Mesenchymal stem cell (in vitro differentiated cells and primary cell): ENCODE results near the gene DMRT2.

Source experiments
- DNase-seq: peaks from one replicate; pipeline ENCODE4 v3.0.0-alpha.2; 2013
- H2AFZ ChIP-seq: one replicate; pipeline ENCODE4 v1.6.1; 2013; ENCODE audit warnings: low read depth, mild to moderate bottlenecking, control low read depth, inconsistent platforms, low read length, moderate library complexity
- H2AK5ac ChIP-seq: 2 replicates; pipeline ENCODE4 v1.6.1; 2013; ENCODE audit warnings: low read length, moderate library complexity, mild to moderate bottlenecking, inconsistent platforms; ENCODE audit not compliant: severe bottlenecking
- H2BK120ac ChIP-seq: one replicate; pipeline ENCODE4 v1.6.1; 2013; ENCODE audit warnings: low read depth, mild to moderate bottlenecking, inconsistent platforms, low read length, moderate library complexity
- H2BK12ac ChIP-seq, 2 experiments: one replicate each; pipeline ENCODE4 v1.6.1; 2013; ENCODE audit warnings: inconsistent platforms in 2 of 2, low read length in 2 of 2, mild to moderate bottlenecking in 2 of 2, moderate library complexity in 2 of 2, control low read depth in 1 of 2
- H2BK15ac ChIP-seq: one replicate; pipeline ENCODE4 v1.6.1; 2013; ENCODE audit warnings: mild to moderate bottlenecking, low read depth, inconsistent platforms; ENCODE audit not compliant: poor library complexity, severe bottlenecking
- H2BK5ac ChIP-seq: 2 replicates; pipeline ENCODE4 v1.6.1; 2013; ENCODE audit warnings: low read depth, mild to moderate bottlenecking, low read length, control low read depth, inconsistent platforms; ENCODE audit not compliant: poor library complexity, severe bottlenecking
- H3K14ac ChIP-seq, 2 experiments: one replicate each; pipeline ENCODE4 v1.6.1; 2013; ENCODE audit warnings: inconsistent platforms in 2 of 2, low read length in 2 of 2, control low read depth in 1 of 2, mild to moderate bottlenecking in 1 of 2, moderate library complexity in 1 of 2
- H3K18ac ChIP-seq, 2 experiments: one replicate each; pipeline ENCODE4 v1.6.1; 2013; ENCODE audit warnings: inconsistent platforms in 2 of 2, low read length in 2 of 2, control low read depth in 1 of 2, low read depth in 1 of 2, mild to moderate bottlenecking in 1 of 2
- H3K23ac ChIP-seq, 2 experiments: one replicate each; pipeline ENCODE4 v1.6.1; 2013; ENCODE audit warnings: inconsistent platforms in 2 of 2, low read length in 2 of 2, mild to moderate bottlenecking in 2 of 2, moderate library complexity in 2 of 2, control low read depth in 1 of 2
- H3K27ac ChIP-seq: 2 replicates; pipeline ENCODE4 v1.5.1; 2013; ENCODE audit warnings: mild to moderate bottlenecking, moderate library complexity, low read length, control low read depth, inconsistent platforms; ENCODE audit not compliant: poor library complexity, severe bottlenecking
- H3K27me3 ChIP-seq, 2 experiments: 2 replicates each; pipeline versions ENCODE4 v1.6.1 to v1.7.0; 2013; ENCODE audit warnings: low read length in 2 of 2, mild to moderate bottlenecking in 2 of 2, moderate library complexity in 2 of 2, control low read depth in 1 of 2, inconsistent platforms in 1 of 2; ENCODE audit not compliant: control insufficient read depth in 1 of 2, insufficient read depth in 1 of 2
- H3K36me3 ChIP-seq, 2 experiments: 2 replicates each; pipeline versions ENCODE4 v1.6.1 to v1.7.0; 2013; ENCODE audit warnings: low read length in 2 of 2, control low read depth in 1 of 2, inconsistent platforms in 1 of 2, low read depth in 1 of 2, mild to moderate bottlenecking in 1 of 2; ENCODE audit not compliant: insufficient read depth in 2 of 2, control insufficient read depth in 1 of 2
- H3K4ac ChIP-seq, 2 experiments: one replicate each; pipeline ENCODE4 v1.6.1; 2013; ENCODE audit warnings: inconsistent platforms in 2 of 2, low read length in 2 of 2, mild to moderate bottlenecking in 2 of 2, moderate library complexity in 2 of 2, control low read depth in 1 of 2, low read depth in 1 of 2
- H3K4me1 ChIP-seq: 2 replicates; pipeline ENCODE4 v1.6.1; 2013; ENCODE audit warnings: low read depth, low read length, control low read depth; ENCODE audit not compliant: control insufficient read depth, insufficient read depth
- H3K4me2 ChIP-seq: 2 replicates; pipeline ENCODE4 v1.6.1; 2013; ENCODE audit warnings: low read length, mild to moderate bottlenecking, inconsistent platforms; ENCODE audit not compliant: poor library complexity, severe bottlenecking
- H3K4me3 ChIP-seq, 2 experiments: 2 replicates each; pipeline versions ENCODE4 v1.5.1 to v1.7.0; 2013; ENCODE audit warnings: low read length in 2 of 2, mild to moderate bottlenecking in 2 of 2, control low read depth in 1 of 2, low read depth in 1 of 2; ENCODE audit not compliant: insufficient read depth in 1 of 2
- H3K79me1 ChIP-seq: replicated peaks from 2 replicates; pipeline ENCODE4 v1.6.1; 2013; ENCODE audit warnings: mild to moderate bottlenecking, control low read depth, low read length, inconsistent platforms; ENCODE audit not compliant: poor library complexity, severe bottlenecking
- H3K9ac ChIP-seq: 2 replicates; pipeline ENCODE4 v1.7.0; 2013; ENCODE audit warnings: mild to moderate bottlenecking, low read length, moderate library complexity
- H3K9me3 ChIP-seq: 2 replicates; pipeline ENCODE4 v1.7.0; 2013; ENCODE audit warnings: mild to moderate bottlenecking, low read length; ENCODE audit not compliant: control insufficient read depth
- H4K8ac ChIP-seq: one replicate; pipeline ENCODE4 v1.6.1; 2013; ENCODE audit warnings: inconsistent platforms, mild to moderate bottlenecking, low read length, moderate library complexity
- H4K91ac ChIP-seq: one replicate; pipeline ENCODE4 v1.6.1; 2013; ENCODE audit warnings: mild to moderate bottlenecking, low read length, inconsistent platforms
- WGBS: methylation state at CpG from one replicate; pipeline ENCODE4 v1.1.7; 2013; ENCODE audit warnings: mixed read lengths; 5-methylcytosine and 5-hydroxymethylcytosine counted together

DMRT2 gene

DNA sequence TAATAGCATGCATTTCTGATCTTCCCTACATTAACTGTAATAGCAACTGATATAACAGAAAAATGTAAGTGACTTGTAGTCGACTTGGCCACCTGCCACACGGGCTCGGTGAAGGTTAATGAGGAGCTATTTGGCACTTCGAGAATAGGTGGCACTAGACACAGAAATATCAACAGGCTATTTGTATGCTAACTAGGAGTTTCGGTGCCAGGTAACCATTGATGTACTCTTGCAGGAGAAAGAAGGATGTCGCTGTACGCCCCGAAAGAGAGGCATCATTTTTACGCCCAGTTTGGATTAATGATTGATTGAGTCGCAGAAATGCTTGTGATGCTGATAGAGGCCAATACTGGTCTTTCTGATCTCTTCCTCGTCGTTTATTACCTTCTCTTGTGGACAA is 516 bp upstream of the DMRT2 start:
- no peak overlapping the region for H2AK5ac ChIP-seq
- H3K14ac ChIP-seq = no peak overlapping the region
- H4K8ac ChIP-seq = no peak overlapping the region
- no peaks in the 10 kb centered on the region for H3K36me3 ChIP-seq
- H3K27ac ChIP-seq = no peak overlapping the region
- no peaks in the 10 kb centered on the region for H3K79me1 ChIP-seq
- no peak overlapping the region for H2BK15ac ChIP-seq
- no peak overlapping the region for H2BK120ac ChIP-seq
- H2BK5ac ChIP-seq = no peak overlapping the region
- H3K23ac ChIP-seq = no peak overlapping the region
- H3K18ac ChIP-seq = no peak overlapping the region
- no peaks in the 10 kb centered on the region for H3K9me3 ChIP-seq
- WGBS = 77% methylated on average over 12 of the region's 12 CpGs
- no peaks in the 10 kb centered on the region for H3K27me3 ChIP-seq
- no peak overlapping the region for H4K91ac ChIP-seq
- DNase-seq = no peak
- H3K4me2 ChIP-seq = no peak overlapping the region
- peaks cover 7% of the 10 kb centered on the region for H3K4me1 ChIP-seq
- H3K4me3 ChIP-seq = peak overlapping the region in 1 of 2 experiments; percentile 79
- no peak overlapping the region for H2BK12ac ChIP-seq
- no peak overlapping the region for H3K9ac ChIP-seq
- H2AFZ ChIP-seq = no peak overlapping the region
- no peak overlapping the region for H3K4ac ChIP-seq

DNA sequence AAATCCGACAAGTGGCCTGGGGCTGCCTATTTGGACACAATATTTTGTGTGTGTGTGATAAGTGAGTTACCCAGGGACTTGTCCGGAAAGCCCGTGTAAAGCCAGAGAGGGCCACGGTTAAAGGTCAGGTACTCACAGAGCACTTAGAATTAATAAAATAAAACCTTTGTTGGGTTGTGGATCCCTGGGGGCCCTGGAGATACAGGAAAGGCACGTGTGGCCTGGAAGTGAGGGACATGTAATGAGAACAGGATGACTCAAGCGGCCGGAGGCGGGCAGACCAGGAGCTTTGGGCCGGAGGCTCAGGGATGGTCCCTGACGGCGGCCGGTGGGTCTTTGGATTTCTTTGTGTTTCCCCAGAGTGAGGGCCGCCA is 1.0 kb downstream of the DMRT2 start:
- H3K23ac ChIP-seq = no peak overlapping the region
- H2BK5ac ChIP-seq = no peak overlapping the region
- H3K9ac ChIP-seq = peak overlapping the region; percentile 73
- no peak overlapping the region for H4K8ac ChIP-seq
- H3K27ac ChIP-seq = no peak overlapping the region
- H4K91ac ChIP-seq = no peak overlapping the region
- peaks cover 0 to under 1% of the 10 kb centered on the region in 2 experiments for H3K36me3 ChIP-seq
- H2AK5ac ChIP-seq = no peak overlapping the region
- peak overlapping the region in 1 of 2 experiments; percentile 79 for H3K4me3 ChIP-seq
- no peak overlapping the region for H2BK12ac ChIP-seq
- no peak overlapping the region for H3K14ac ChIP-seq
- H3K9me3 ChIP-seq = no peaks in the 10 kb centered on the region
- no peak for DNase-seq
- no peaks in the 10 kb centered on the region for H3K27me3 ChIP-seq
- H2BK120ac ChIP-seq = no peak overlapping the region
- 58% methylated on average over 12 of the region's 13 CpGs for WGBS
- H3K4me2 ChIP-seq = no peak overlapping the region
- no peaks in the 10 kb centered on the region for H3K79me1 ChIP-seq
- no peak overlapping the region for H3K18ac ChIP-seq
- no peak overlapping the region for H2AFZ ChIP-seq
- peaks cover 7% of the 10 kb centered on the region for H3K4me1 ChIP-seq
- H2BK15ac ChIP-seq = no peak overlapping the region
- no peak overlapping the region for H3K4ac ChIP-seq

DNA sequence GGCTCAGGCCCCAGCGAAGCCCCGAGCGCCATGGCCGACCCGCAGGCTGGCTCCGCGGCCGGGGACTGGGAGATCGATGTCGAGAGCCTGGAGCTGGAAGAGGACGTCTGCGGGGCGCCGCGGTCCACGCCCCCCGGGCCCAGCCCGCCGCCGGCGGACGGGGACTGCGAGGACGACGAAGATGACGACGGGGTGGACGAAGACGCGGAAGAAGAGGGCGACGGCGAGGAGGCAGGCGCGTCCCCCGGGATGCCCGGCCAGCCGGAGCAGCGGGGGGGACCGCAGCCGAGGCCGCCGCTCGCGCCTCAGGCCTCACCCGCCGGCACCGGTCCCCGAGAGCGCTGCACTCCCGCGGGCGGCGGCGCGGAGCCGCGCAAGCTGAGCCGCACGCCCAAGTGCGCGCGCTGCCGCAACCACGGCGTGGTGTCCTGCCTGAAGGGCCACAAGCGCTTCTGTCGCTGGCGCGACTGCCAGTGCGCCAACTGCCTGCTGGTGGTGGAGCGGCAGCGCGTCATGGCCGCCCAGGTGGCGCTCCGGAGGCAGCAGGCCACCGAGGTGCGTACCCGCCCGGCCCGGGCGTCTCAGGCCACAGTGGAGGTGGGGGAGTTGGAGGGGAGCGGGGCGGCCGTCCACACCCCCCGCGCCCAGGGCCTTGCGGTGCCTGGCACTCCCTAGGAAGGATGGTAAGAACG is 1.6 kb downstream of the DMRT2 start:
- Histone ChIP-seq H3K27ac (no peak overlapping the region), H3K18ac (no peak overlapping the region), H2BK15ac (no peak overlapping the region), H2BK12ac (no peak overlapping the region), H3K9me3 (no peaks in the 10 kb centered on the region), H2AFZ (no peak overlapping the region), H3K9ac (peak overlapping the region; percentile 73), H2BK5ac (no peak overlapping the region), H2BK120ac (no peak overlapping the region), H3K23ac (no peak overlapping the region), H3K14ac (no peak overlapping the region), H4K8ac (no peak overlapping the region), H3K4me2 (peak overlapping the region; percentile 70), H3K4me3 (peak overlapping the region in 1 of 2 experiments; percentile 79), H3K4ac (no peak overlapping the region), H3K79me1 (no peaks in the 10 kb centered on the region), H3K4me1 (peaks cover 7% of the 10 kb centered on the region), H4K91ac (no peak overlapping the region), H3K27me3 (no peaks in the 10 kb centered on the region), H3K36me3 (peaks cover 0 to 6% of the 10 kb centered on the region in 2 experiments), H2AK5ac (no peak overlapping the region)
- DNase-seq = no peak
- 8% methylated on average over 63 of the region's 90 CpGs for WGBS

DNA sequence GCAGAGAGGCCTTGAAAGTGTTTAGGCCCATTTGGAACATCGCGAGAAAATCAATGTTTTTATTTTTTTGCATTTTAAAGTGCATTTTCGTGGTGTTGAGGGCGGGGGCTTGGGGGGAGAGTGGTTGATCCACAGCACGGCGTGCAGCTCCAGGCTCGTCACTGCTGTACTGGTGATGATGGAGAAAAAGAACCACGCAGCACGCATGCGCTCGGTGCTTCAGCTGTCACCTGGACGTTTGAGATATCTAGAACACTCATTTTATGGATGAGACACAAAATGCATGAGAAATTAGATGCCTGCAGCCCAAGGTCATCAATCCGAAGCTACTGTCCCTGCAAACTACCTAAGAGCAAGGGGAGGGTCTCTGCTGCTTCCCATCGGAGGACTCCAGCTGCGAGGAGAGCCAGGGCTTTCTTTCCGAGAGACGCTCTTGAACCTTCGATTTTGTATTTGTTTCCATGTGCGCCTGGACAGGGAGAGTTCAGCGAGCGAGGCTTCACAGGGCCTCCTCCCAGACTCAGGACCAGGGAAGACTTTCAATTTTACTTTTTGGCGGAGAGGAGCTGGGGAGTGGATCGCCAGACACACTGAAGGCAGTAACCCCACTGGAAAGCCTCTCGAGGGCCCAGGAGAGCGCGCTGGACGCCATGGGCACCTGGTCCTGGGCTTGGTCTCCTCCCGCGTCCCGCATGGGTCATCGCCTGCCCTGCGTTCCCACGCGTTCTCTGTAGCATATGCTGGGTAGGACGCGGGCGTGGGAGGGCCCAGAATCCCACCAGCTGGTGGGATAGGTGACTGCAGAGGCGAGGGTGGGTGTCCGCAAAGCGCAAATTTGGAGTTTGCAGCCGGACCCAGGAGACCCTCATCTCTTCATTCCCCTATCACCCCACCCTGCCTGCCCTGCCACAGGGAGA is 2.5 kb downstream of the DMRT2 start:
- DNase-seq = no peak
- no peak overlapping the region for H3K18ac ChIP-seq
- no peak overlapping the region for H2BK15ac ChIP-seq
- peak overlapping the region; percentile 73 for H3K9ac ChIP-seq
- H3K27ac ChIP-seq = no peak overlapping the region
- H3K36me3 ChIP-seq = peaks cover 0 to 9% of the 10 kb centered on the region in 2 experiments
- no peak overlapping the region for H2BK12ac ChIP-seq
- H3K4me3 ChIP-seq = peak overlapping the region in 1 of 2 experiments; percentile 79
- no peak overlapping the region for H3K4me2 ChIP-seq
- H2AK5ac ChIP-seq = no peak overlapping the region
- no peak overlapping the region for H3K14ac ChIP-seq
- no peaks in the 10 kb centered on the region for H3K27me3 ChIP-seq
- no peak overlapping the region for H3K23ac ChIP-seq
- no peak overlapping the region for H2BK120ac ChIP-seq
- no peak overlapping the region for H4K91ac ChIP-seq
- H3K4ac ChIP-seq = no peak overlapping the region
- no peak overlapping the region for H2BK5ac ChIP-seq
- H4K8ac ChIP-seq = no peak overlapping the region
- H2AFZ ChIP-seq = no peak overlapping the region
- peaks cover 7% of the 10 kb centered on the region for H3K4me1 ChIP-seq
- H3K9me3 ChIP-seq = no peaks in the 10 kb centered on the region
- H3K79me1 ChIP-seq = no peaks in the 10 kb centered on the region
- 81% methylated on average over 41 of the region's 41 CpGs for WGBS
